C4-2B (cell line): ENCODE measurements around the gene ANAPC2.

Experiments used
- H3K27ac ChIP-seq: fragments of 450-650 bp; 2 replicates; pipeline ENCODE4 v1.5.1; 2017
- ZFX ChIP-seq: fragments of 450-650 bp; IDR thresholded peaks from 2 replicates; pipeline ENCODE4 v1.6.1; 2017
- TF ChIP-seq, protein P1 (sequence below): fragments of 450-650 bp; conservative IDR thresholded peaks from 2 replicates; pipeline ENCODE4 v1.5.1; 2017; ENCODE audit warnings: mild to moderate bottlenecking

Gene ANAPC2

DNA sequence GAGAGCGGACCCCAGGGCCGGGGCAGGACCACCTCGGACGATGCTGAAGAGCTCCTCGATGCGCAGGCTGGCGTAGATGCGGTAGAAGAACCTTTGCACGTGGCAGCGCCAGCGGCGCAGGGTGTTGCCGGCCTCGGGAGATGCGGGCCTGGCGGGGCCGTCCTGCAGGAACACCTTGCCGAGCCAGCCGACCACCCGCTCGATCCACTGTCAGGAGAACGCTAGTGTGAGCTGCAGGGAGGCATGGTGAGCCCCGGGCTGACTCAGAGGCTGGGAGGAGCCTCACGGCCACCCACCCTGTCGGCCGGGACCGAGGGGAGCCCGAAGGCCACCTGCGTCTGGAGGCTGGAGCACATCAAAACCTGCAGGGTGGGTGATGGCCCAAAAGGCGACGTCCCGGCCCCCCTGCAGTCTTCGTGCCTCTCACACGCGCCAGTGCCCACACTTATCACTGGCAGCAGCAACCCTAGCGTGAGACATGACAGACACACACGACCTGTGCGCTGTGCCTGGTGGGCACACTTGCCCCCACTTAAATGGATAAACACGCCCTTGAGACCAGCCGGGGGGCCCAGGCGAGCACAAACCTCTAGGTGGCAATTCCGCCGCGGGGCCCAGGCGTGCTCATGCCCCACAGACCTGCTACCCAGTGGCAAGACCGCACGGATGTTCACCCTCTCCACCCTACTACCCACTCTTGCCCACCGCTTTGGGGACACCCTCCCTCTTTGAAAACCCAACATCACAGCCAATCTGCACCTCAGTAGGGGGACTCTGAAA is 3.3 kb downstream of the ANAPC2 start:
- no peak for TF ChIP-seq ZFX
- TF ChIP-seq, protein P1, sequence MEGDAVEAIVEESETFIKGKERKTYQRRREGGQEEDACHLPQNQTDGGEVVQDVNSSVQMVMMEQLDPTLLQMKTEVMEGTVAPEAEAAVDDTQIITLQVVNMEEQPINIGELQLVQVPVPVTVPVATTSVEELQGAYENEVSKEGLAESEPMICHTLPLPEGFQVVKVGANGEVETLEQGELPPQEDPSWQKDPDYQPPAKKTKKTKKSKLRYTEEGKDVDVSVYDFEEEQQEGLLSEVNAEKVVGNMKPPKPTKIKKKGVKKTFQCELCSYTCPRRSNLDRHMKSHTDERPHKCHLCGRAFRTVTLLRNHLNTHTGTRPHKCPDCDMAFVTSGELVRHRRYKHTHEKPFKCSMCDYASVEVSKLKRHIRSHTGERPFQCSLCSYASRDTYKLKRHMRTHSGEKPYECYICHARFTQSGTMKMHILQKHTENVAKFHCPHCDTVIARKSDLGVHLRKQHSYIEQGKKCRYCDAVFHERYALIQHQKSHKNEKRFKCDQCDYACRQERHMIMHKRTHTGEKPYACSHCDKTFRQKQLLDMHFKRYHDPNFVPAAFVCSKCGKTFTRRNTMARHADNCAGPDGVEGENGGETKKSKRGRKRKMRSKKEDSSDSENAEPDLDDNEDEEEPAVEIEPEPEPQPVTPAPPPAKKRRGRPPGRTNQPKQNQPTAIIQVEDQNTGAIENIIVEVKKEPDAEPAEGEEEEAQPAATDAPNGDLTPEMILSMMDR, result no peak
- H3K27ac ChIP-seq, result no peak overlapping the region

- TF ChIP-seq, protein P1, result no peak
- H3K27ac ChIP-seq, result no peak overlapping the region
These were observed 4.3 kb downstream of the ANAPC2 start for GRCh38 chr9:137183980-137184595.

- no peak overlapping the region for H3K27ac ChIP-seq
- no peak for TF ChIP-seq ZFX
- TF ChIP-seq, protein P1, result no peak
These were observed 5.5 kb downstream of the ANAPC2 start for GRCh38 chr9:137182836-137183235.

DNA sequence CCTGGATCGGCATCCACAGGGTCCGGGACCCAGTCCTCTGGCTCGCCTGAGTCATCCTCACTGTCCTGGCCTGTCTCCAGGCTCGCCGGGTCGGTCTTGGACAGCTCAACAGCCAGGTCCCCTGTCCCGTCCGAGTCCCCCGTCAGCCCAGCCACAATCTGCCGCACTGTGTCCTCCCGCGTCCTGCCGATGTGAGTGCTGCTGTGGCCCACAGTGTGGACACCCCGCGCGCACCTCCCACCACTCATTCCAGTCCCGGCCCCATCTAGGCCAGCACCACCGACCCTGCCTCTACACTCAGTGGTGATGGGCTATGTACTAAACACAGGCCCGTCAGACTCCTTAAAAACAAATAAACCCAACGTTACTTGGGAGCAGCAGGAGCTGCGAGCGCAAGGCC is 6.7 kb downstream of the ANAPC2 start:
- TF ChIP-seq, protein P1, result no peak
- TF ChIP-seq ZFX, result no peak
- no peak overlapping the region for H3K27ac ChIP-seq

- no peak for TF ChIP-seq ZFX
- TF ChIP-seq, protein P1, result no peak
These were observed 7.9 kb downstream of the ANAPC2 start for GRCh38 chr9:137180491-137180890.

DNA sequence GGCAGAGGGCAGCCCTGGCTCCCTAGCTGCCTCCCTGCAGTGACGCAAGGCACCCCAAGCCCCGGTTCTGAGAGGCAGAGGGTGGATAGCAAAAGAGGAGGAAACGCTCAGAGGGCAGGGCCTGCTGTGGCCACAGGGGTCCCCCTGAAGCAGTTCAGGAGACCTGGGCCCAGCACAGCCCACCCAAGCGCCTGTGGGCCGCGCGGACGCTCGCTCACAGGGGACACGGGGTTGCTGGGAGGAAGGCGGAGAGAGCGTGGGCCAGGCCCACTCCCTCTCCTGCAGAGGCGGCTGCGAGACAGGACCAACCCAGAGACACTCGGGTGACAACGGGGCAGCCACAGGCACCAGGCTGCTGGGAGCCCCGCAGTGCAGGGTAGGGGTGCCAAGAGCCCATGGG is 8.6 kb downstream of the ANAPC2 start:
- no peak overlapping the region for H3K27ac ChIP-seq
- TF ChIP-seq, protein P1, result no peak
- TF ChIP-seq ZFX, result no peak

More at GRCh38 chr9:137180491-137180890, 7.9 kb downstream of the ANAPC2 start:
- no peak overlapping the region for H3K27ac ChIP-seq

- TF ChIP-seq, protein P1, result no peak
- TF ChIP-seq ZFX, result no peak
- H3K27ac ChIP-seq, result no peak overlapping the region; the same call in 1 of the 2 replicates
These were observed 9.3 kb downstream of the ANAPC2 start for GRCh38 chr9:137178939-137179630.
